Uterus (tissue), 4 donors: ENCODE data around the gene COG7. TPM values are rescaled to one million over a fixed set of nuclear protein-coding genes. Genes with fewer than 3 reads are reported as not detected.

Experiments used
- DNase-seq, 2 donors: peaks; one replicate each; pipeline ENCODE4 v3.0.0-alpha.2; 2019 to 2020
- H3K27ac ChIP-seq, 2 donors: fragments of 200-600 bp; sonication (generic); 1 replicate in 1 of 2; 2 replicates in 1 of 2; pipeline ENCODE4 v1.5.1; 2016 to 2018
- H3K27me3 ChIP-seq, 2 donors: fragments of 200-600 bp; sonication (generic); one replicate each; pipeline ENCODE4 v1.5.1; 2018 to 2019; ENCODE audit warnings: control low read depth in 1 of 2
- H3K36me3 ChIP-seq, 2 donors: fragments of 200-600 bp; sonication (generic); one replicate each; pipeline ENCODE4 v1.5.1; 2019; ENCODE audit warnings: control low read depth in 1 of 2
- H3K4me1 ChIP-seq, 2 donors: fragments of 200-600 bp; sonication (generic); one replicate each; pipeline ENCODE4 v1.5.1; 2018 to 2019; ENCODE audit warnings: control low read depth in 1 of 2
- H3K4me3 ChIP-seq, 2 donors: fragments of 200-600 bp; sonication (generic); 1 replicate in 1 of 2; 2 replicates in 1 of 2; pipeline ENCODE4 v1.5.1; 2018 to 2019; ENCODE audit warnings: mild to moderate bottlenecking in 1 of 2
- H3K9me3 ChIP-seq, 2 donors: fragments of 200-600 bp; sonication (generic); one replicate each; pipeline ENCODE4 v1.5.1; 2019; ENCODE audit warnings: control low read depth in 1 of 2
- CTCF ChIP-seq, 4 experiments: fragments of 200-600 bp in 2 of 4; fragments of 450-650 bp in 2 of 4; sonication (generic) in 2 of 4; IDR thresholded peaks; one replicate each; pipeline ENCODE4 v1.5.1; 2016 to 2019; ENCODE audit warnings: antibody characterized with exemption in 4 of 4, mild to moderate bottlenecking in 2 of 4, moderate library complexity in 1 of 4
- POLR2A ChIP-seq, 2 donors: fragments of 450-650 bp; IDR thresholded peaks; one replicate each; pipeline ENCODE4 v1.6.1; 2016; ENCODE audit warnings: antibody characterized with exemption in 2 of 2, mild to moderate bottlenecking in 1 of 2, moderate library complexity in 1 of 2
- intact Hi-C: fragments of 100-400 bp; cut with DNase I; formaldehyde crosslinking; loops from one replicate; pipeline ENCODE4 v1.15.1; 2023; ENCODE audit warnings: low total_unique reads
- total RNA-seq, 4 donors: library from RNA; depleted of rRNA in 3 of 4; stranded (reverse); fragments of >200 nt in 3 of 4; gene quantifications; one replicate each; pipeline versions ENCODE4 v1.1.0 to v1.2.4, GENCODE V29; 2014 to 2023
- donor health status: DM: yes; HTN: yes; CAD: no.

COG7 gene
- total RNA-seq, 4 donors from 2014 or later: 11.5 to 393 (median 32.2) TPM

- Histone ChIP-seq H3K9me3 (no peaks in the 10 kb centered on the region), H3K36me3 (no peaks in the 10 kb centered on the region), H3K27me3 (no peaks in the 10 kb centered on the region), H3K4me3 (no peak overlapping the region), H3K4me1 (no peaks in the 10 kb centered on the region), H3K27ac (no peak overlapping the region)
- no peak for TF ChIP-seq CTCF (IDR thresholded peaks at IDR 0.05)
- TF ChIP-seq POLR2A (IDR thresholded peaks at IDR 0.05): no peak
- intact Hi-C loops: no loop called here
- DNase-seq: no peak
These were observed 25.6 kb upstream of the COG7 start for GRCh38 chr16:23478566-23478965.

- TF ChIP-seq CTCF (IDR thresholded peaks at IDR 0.05): no peak
- no peak for TF ChIP-seq POLR2A (IDR thresholded peaks at IDR 0.05)
- no peak for DNase-seq
- H3K9me3 ChIP-seq: no peaks in the 10 kb centered on the region
- intact Hi-C loops: no loop called here
- no peaks in the 10 kb centered on the region for H3K4me1 ChIP-seq
- H3K27me3 ChIP-seq: no peaks in the 10 kb centered on the region
- H3K4me3 ChIP-seq: no peak overlapping the region
- H3K27ac ChIP-seq: no peak overlapping the region
- no peaks in the 10 kb centered on the region for H3K36me3 ChIP-seq
These were observed 23.3 kb upstream of the COG7 start for GRCh38 chr16:23476289-23476688.

GRCh38 chr16:23469814-23470213 lies 16.8 kb upstream of the COG7 start:
- no peak for DNase-seq
- no peaks in the 10 kb centered on the region for H3K27me3 ChIP-seq
- H3K9me3 ChIP-seq: no peaks in the 10 kb centered on the region
- no peaks in the 10 kb centered on the region for H3K36me3 ChIP-seq
- H3K27ac ChIP-seq: no peak overlapping the region
- TF ChIP-seq CTCF (IDR thresholded peaks at IDR 0.05) (no peak), POLR2A (IDR thresholded peaks at IDR 0.05) (no peak)
- no peak overlapping the region for H3K4me3 ChIP-seq
- H3K4me1 ChIP-seq: no peaks in the 10 kb centered on the region
- intact Hi-C loops: no loop called here

GRCh38 chr16:23466162-23466885 lies 13.3 kb upstream of the COG7 start:
- Histone ChIP-seq H3K27me3 (no peaks in the 10 kb centered on the region), H3K9me3 (no peaks in the 10 kb centered on the region), H3K4me1 (no peaks in the 10 kb centered on the region), H3K27ac (no peak overlapping the region), H3K4me3 (no peak overlapping the region), H3K36me3 (no peaks in the 10 kb centered on the region)
- no peak for DNase-seq
- TF ChIP-seq CTCF (IDR thresholded peaks at IDR 0.05): no peak
- no peak for TF ChIP-seq POLR2A (IDR thresholded peaks at IDR 0.05)
- intact Hi-C loops: no loop called here

- no peaks in the 10 kb centered on the region for H3K4me1 ChIP-seq
- no peak overlapping the region for H3K4me3 ChIP-seq
- no peaks in the 10 kb centered on the region for H3K9me3 ChIP-seq
- H3K27me3 ChIP-seq: no peaks in the 10 kb centered on the region
- H3K36me3 ChIP-seq: no peaks in the 10 kb centered on the region
- H3K27ac ChIP-seq: no peak overlapping the region
- intact Hi-C loops: no loop called here
- DNase-seq: no peak
- TF ChIP-seq POLR2A (IDR thresholded peaks at IDR 0.05) (no peak), CTCF (IDR thresholded peaks at IDR 0.05) (no peak)
These were observed 12.2 kb upstream of the COG7 start for GRCh38 chr16:23465179-23465578.
